ENCODE results near the gene LRP1B. TPM values are rescaled to one million over a fixed set of nuclear protein-coding genes. Genes with fewer than 3 reads are reported as not detected.
"Not testable (repeated sequence)": the region's sequence is repeated elsewhere in the genome, so short reads cannot be mapped to it uniquely, and the experiment has no call there.

The LRP1B gene
- total RNA-seq, 2 donors from 2014 or later = 0.52 to 3.0 TPM

- Histone ChIP-seq H3K36me3 (replicated peaks in 1 of 2; ENCODE audit: insufficient read depth in 1 of 2, low read depth in 2 of 2) (no peaks in the 10 kb centered on the region), H3K27ac (no peak overlapping the region), H3K4me1 (no peaks in the 10 kb centered on the region), H3K27me3 (no peaks in the 10 kb centered on the region), H3K9me3 (no peaks in the 10 kb centered on the region), H3K4me3 (no peak overlapping the region)
- DNase-seq (no peak), ATAC-seq (peak; percentile 24)
- TF ChIP-seq CTCF (IDR thresholded peaks at IDR 0.05) = no peak
- WGBS, 2 donors = 22 to 29% methylated on average over 2 of the region's 2 CpGs
- intact Hi-C loops (cut with DNase I) = no loop called here
Observed at GRCh38 chr2:140658760-140659692, 1471.8 kb downstream of the LRP1B start.

- ATAC-seq (no peak), DNase-seq (no peak)
- H3K27me3 ChIP-seq = no peaks in the 10 kb centered on the region
- no peaks in the 10 kb centered on the region for H3K4me1 ChIP-seq
- H3K9me3 ChIP-seq = no peaks in the 10 kb centered on the region
- no peak for TF ChIP-seq POLR2A (IDR thresholded peaks at IDR 0.05)
- TF ChIP-seq CTCF (IDR thresholded peaks at IDR 0.05) = no peak
- H3K27ac ChIP-seq = no peak overlapping the region
- intact Hi-C loops (cut with DNase I) = no loop called here
- 25 to 29% methylated on average over 2 of the region's 2 CpGs for WGBS, 2 donors
- H3K4me3 ChIP-seq = no peak overlapping the region
- H3K36me3 ChIP-seq (replicated peaks in 1 of 2; ENCODE audit: insufficient read depth in 1 of 2, low read depth in 2 of 2) = no peaks in the 10 kb centered on the region
Observed at GRCh38 chr2:140657657-140658056, 1473.2 kb downstream of the LRP1B start.

GRCh38 chr2:140654565-140654964, 1476.3 kb downstream of the LRP1B start:
- H3K4me3 ChIP-seq = no peak overlapping the region
- intact Hi-C loops (cut with DNase I) = no loop called here
- TF ChIP-seq CTCF (IDR thresholded peaks at IDR 0.05) (no peak), POLR2A (IDR thresholded peaks at IDR 0.05) (no peak)
- H3K27me3 ChIP-seq = no peaks in the 10 kb centered on the region
- ATAC-seq (no peak), DNase-seq (no peak)
- H3K9me3 ChIP-seq = no peaks in the 10 kb centered on the region
- no peak overlapping the region for H3K27ac ChIP-seq
- WGBS, 2 donors = 40 to 52% methylated on average over 3 of the region's 3 CpGs
- no peaks in the 10 kb centered on the region for H3K4me1 ChIP-seq
- H3K36me3 ChIP-seq (replicated peaks in 1 of 2; ENCODE audit: insufficient read depth in 1 of 2, low read depth in 2 of 2) = no peaks in the 10 kb centered on the region

GRCh38 chr2:140650825-140651224, 1480.0 kb downstream of the LRP1B start:
- Histone ChIP-seq H3K27ac (no peak overlapping the region), H3K4me3 (no peak overlapping the region), H3K4me1 (no peaks in the 10 kb centered on the region), H3K27me3 (no peaks in the 10 kb centered on the region), H3K36me3 (replicated peaks in 1 of 2; ENCODE audit: insufficient read depth in 1 of 2, low read depth in 2 of 2) (no peaks in the 10 kb centered on the region), H3K9me3 (no peaks in the 10 kb centered on the region)
- TF ChIP-seq CTCF (IDR thresholded peaks at IDR 0.05) (no peak), POLR2A (IDR thresholded peaks at IDR 0.05) (no peak)
- no peak for DNase-seq
- intact Hi-C loops (cut with DNase I) = no loop called here
- ATAC-seq = no peak
- WGBS, 2 donors = 70 to 75% methylated on average over 3 of the region's 3 CpGs

- ATAC-seq; DNase-seq; H3K27me3 ChIP-seq; H3K4me1 ChIP-seq; H3K36me3 ChIP-seq (replicated peaks in 1 of 2; ENCODE audit: insufficient read depth in 1 of 2, low read depth in 2 of 2); H3K27ac ChIP-seq; intact Hi-C loops (cut with DNase I); H3K4me3 ChIP-seq; H3K9me3 ChIP-seq: not testable (repeated sequence)
- WGBS, 2 donors = 92 to 96% methylated on average over 4 of the region's 4 CpGs
Observed at GRCh38 chr2:140650134-140650533, 1480.7 kb downstream of the LRP1B start.
